GM13977 (cell line): Measurements from ENCODE around the gene BIRC7.

Experiments used
- DNase-seq: peaks from one replicate; pipeline ENCODE4 v3.0.0; 2012; ENCODE audit warnings: low spot score
- in situ Hi-C: fragments of 300-500 bp; cut with MboI; formaldehyde crosslinking; loops from one replicate; pipeline ENCODE4 v1.12.0; 2022; ENCODE audit warnings: low sequenced_read_pairs, low pct_unique_long_range_greater_than_20kb, mixed read lengths, inconsistent platforms; ENCODE audit not compliant: unreplicated experiment
- TF ChIP-seq, protein P1 (sequence below): IDR thresholded peaks from 2 replicates; pipeline ENCODE4 v1.5.1; 2012; ENCODE audit warnings: mild to moderate bottlenecking, control low read depth; ENCODE audit not compliant: insufficient read depth; ENCODE audit errors: extremely low read depth, missing control alignments

Gene BIRC7

DNA sequence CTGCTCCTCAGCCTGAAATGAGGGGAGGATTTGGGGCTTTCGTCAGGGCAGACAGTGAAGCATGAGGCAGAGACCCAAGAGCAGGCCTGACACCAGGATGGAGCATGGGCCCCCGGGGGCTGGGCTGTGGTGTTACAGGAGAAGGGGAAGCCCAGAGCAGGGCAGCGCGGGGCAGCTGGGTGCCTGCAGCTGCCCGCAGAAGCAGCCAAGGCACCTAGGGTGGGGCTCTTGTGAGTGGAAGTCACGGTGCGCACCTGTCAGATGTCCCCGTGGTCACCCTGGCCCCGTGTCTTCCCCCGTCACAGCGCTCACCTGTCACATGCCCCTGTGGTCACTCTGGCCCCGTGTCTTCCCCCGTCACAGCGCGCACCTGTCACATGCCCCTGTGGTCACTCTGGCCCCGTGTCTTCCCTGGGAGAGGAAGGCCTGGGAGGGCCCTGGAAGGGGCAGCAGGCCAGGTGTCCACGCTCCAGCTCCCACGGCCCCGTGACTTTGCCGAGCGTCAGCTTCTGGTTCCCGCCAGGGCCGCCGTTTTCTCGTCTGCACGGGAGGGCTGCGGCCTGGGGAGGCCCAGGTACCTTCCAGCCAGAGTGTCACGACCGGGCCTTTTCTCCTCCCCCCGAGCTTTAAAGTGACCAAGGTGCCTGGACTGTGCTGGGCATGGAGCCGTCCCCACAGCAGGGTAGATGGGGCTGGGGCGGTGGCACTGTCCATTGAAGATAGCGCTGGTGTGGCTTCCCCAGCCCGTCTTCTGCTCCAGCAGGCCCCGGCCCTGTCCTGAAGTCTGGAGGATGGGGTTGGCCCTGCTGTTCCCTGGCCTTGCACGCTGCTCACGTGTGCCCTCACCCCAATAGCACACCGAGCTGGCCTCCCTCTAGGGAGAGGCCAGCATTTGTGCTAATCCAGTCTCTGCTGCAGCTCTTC, 46.3 kb downstream of the BIRC7 start:
- DNase-seq, result no peak
- in situ Hi-C loops, result no loop called here
- TF ChIP-seq, protein P1, sequence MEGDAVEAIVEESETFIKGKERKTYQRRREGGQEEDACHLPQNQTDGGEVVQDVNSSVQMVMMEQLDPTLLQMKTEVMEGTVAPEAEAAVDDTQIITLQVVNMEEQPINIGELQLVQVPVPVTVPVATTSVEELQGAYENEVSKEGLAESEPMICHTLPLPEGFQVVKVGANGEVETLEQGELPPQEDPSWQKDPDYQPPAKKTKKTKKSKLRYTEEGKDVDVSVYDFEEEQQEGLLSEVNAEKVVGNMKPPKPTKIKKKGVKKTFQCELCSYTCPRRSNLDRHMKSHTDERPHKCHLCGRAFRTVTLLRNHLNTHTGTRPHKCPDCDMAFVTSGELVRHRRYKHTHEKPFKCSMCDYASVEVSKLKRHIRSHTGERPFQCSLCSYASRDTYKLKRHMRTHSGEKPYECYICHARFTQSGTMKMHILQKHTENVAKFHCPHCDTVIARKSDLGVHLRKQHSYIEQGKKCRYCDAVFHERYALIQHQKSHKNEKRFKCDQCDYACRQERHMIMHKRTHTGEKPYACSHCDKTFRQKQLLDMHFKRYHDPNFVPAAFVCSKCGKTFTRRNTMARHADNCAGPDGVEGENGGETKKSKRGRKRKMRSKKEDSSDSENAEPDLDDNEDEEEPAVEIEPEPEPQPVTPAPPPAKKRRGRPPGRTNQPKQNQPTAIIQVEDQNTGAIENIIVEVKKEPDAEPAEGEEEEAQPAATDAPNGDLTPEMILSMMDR, result no peak

DNA sequence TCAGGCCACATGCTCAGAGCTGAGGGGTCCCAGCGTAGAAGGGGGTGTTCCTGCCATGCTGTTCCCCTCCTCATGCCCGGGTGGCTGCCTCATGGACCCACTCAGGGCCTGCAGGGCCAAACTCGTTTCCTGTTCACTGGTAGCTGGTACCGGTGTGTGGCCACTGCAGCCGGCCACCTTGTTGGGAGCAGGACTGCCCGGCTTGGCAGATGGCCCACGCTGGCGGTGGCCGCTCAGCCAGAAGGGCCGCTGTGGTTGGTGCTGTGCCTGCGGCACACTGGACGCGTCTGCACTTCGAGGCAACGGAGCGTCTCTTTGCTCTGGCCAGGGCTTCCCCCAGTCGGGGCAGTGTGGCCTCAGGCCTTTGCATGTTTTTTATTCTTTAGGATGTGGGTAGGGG, 47.2 kb downstream of the BIRC7 start:
- TF ChIP-seq, protein P1, result no peak
- no peak for DNase-seq
- in situ Hi-C loops, result no loop called here

GRCh38 chr20:63283397-63284082, 47.8 kb downstream of the BIRC7 start:
- TF ChIP-seq, protein P1, result no peak
- in situ Hi-C loops, result no loop called here
- no peak for DNase-seq

GRCh38 chr20:63284083-63284440, 48.4 kb downstream of the BIRC7 start:
- in situ Hi-C loops, result no loop called here
- TF ChIP-seq, protein P1, result no peak
- DNase-seq, result no peak

DNA sequence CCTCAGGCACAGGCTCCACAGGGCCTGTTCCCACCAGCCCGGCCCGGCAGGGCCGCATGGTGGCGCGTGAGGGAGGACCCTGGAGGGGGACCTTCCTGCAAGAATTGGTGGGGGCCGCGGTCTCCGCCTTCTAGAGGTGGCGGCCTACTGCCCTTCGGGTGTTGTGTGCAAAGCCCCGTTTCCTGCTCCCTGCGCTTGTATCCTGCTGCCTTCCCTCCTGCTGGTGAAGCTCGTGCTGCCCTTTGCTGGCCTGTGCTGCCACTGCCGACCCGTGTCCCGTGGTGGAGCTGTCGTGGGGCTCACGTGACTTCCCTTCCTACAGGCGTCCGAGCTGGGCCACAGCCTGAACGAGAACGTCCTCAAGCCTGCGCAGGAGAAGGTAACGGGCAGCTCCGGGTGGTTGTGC, 48.8 kb downstream of the BIRC7 start:
- in situ Hi-C loops, result no loop called here
- TF ChIP-seq, protein P1, result no peak
- no peak for DNase-seq

- no peak for DNase-seq
- in situ Hi-C loops, result no loop called here
- TF ChIP-seq, protein P1, result no peak
These were observed 49.3 kb downstream of the BIRC7 start for GRCh38 chr20:63284981-63285524.
